Measurements from ENCODE around the gene SND1. TPM values are rescaled to one million over a fixed set of nuclear protein-coding genes. Genes with fewer than 3 reads are reported as not detected.

The SND1 gene
- total RNA-seq, 2 donors from 2014 or later = 108 to 123 TPM

- intact Hi-C loops (cut with DNase I, micrococcal nuclease) = no loop called here
- DNase-seq (no peak), ATAC-seq (no peak)
Measured at GRCh38 chr7:128005759-128006159, 353.8 kb downstream of the SND1 start.

GRCh38 chr7:128006550-128007302 is 354.7 kb downstream of the SND1 start:
- no peak for ATAC-seq

DNA sequence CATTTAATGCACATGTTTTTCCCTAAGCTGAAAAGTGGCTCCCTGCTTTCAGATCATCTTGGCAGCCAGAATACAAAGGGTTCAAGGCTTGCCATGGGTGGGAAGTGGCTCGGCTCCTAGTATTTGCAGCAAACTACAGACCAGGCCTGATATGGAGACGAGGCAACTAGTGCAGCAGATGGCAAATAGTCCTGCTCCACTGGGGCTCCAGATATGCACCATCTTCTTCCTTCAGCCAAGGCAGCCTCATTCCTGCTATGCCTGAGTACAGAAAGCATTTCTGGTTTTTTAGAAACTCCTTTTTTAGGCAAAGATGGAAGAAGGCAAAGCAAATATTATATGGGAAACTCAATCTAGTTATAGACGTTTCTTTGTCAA is 355.3 kb downstream of the SND1 start:
- intact Hi-C loops (cut with DNase I, micrococcal nuclease) = no loop called here
- ATAC-seq = no peak
- DNase-seq = no peak

More at GRCh38 chr7:128006550-128007302, 354.7 kb downstream of the SND1 start:
- intact Hi-C loops (cut with DNase I, micrococcal nuclease) = no loop called here
- no peak for DNase-seq

GRCh38 chr7:128008141-128008540 is 356.1 kb downstream of the SND1 start:
- intact Hi-C loops (cut with DNase I, micrococcal nuclease) = no loop called here
- ATAC-seq (no peak), DNase-seq (no peak)

DNA sequence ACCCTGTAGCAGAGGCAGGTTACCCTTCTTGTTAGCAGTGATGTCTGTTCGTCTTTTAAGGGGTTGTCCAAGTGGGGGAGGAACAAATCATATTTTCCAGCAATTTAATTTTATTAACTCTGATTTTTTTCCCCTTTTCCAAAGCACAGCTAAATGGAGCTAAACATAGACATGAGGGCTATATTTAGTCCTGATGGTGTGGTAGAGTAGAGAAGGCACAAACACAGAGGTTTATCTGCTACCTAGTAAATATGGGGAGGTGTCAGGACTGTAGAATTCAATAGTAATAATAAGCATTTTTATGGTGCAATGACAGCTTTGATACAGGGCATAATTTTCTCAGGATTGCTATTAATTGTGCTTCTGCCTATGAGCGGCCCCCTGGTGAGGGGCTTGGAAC is 356.8 kb downstream of the SND1 start:
- intact Hi-C loops (cut with DNase I, micrococcal nuclease) = no loop called here
- no peak for ATAC-seq
- DNase-seq = no peak

DNA sequence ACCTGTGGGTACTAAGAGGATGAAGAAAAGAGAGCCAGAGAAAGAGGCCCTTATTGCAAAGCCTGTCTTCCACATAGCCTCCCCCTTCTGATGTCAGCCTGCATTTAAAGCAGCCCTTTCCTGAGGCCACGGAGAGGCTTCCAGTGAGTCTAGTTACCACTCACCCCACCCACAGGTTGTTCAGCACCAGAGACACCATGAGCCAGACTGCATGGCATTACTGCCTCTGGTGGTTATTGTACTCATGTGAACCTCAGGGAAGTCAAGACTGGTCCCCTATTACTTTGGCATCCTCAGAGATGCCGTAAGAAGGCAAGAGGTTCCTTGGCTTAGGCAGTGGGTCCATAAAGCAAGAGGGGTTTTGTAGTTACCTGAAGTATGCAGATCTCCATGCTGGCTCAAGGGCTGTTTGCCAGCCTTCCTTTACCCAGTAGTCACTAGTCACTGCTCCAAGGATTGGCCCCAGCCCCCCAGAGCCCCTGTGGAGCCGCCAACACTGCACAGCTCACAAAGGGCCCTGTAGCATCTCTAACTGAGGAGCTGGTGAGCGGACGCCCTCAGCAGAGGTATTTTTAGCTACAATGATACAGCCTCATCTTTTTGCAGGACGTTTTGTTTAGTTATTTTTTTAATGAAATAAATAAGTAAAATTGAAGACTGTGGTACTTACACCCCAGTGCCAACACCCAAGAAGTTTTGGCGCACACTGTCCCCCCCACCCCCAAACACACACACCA is 358.6 kb downstream of the SND1 start:
- peak; percentile 46 for ATAC-seq
- DNase-seq = no peak
- intact Hi-C loops (cut with DNase I, micrococcal nuclease) = no loop called here

DNA sequence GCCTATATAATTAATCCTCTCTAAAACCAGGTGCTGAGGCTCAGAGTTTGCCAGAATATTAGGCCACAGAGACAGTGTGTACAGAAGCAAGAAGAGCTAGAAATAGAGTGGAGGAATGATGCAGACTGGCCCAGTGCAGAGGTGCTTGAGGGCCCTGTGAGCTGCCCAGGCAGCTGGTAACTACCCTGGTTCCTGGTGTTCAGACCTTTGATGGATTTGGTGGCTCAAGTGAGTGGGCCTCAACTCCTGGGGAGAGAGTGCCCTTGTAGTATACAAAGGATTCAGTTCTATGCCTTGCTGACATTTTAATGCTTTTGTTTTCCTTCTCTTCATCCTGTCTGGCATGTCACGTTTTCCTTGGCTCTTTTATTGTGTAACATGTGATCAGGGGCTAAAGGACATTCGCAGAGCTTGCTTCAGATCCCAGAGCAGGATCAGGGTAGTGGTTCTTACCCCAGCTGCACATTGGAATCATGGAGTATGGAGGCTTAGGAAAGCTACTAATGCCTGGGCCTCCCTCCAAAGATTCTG is 359.2 kb downstream of the SND1 start:
- ATAC-seq (peak; percentile 51), DNase-seq (no peak)
- intact Hi-C loops (cut with DNase I, micrococcal nuclease) = no loop called here

- DNase-seq (no peak), ATAC-seq (no peak)
- intact Hi-C loops (cut with DNase I, micrococcal nuclease) = no loop called here
Measured at GRCh38 chr7:128014811-128015210, 362.8 kb downstream of the SND1 start.

DNA sequence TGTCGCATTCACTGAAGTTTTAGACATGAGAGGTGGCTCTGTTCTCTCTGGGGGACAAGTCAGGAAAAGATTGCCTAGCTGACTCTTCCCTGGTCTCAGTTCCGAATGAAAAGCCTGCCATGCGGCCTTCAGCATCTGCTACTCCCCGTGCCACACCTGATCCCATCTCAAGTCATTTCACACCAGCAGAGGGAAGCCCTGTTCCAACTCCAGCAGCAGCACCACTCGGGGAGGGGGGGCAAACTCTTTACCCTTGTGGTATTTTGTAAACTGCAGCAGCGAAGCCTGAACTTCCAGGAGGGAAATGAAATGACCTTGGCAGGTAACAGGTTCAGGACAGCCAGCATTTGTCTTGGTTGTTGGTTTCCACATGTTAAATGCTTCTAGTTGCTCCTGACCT is 365.5 kb downstream of the SND1 start:
- no peak for DNase-seq
- no peak for ATAC-seq
- intact Hi-C loops (cut with DNase I, micrococcal nuclease) = no loop called here

- ATAC-seq (peak; percentile 73), DNase-seq (no peak)
- intact Hi-C loops (cut with DNase I, micrococcal nuclease) = no loop called here
Measured at GRCh38 chr7:128017862-128018845, 366.2 kb downstream of the SND1 start.

- no peak for ATAC-seq
- no peak for DNase-seq
- intact Hi-C loops (cut with DNase I, micrococcal nuclease) = no loop called here
Measured at GRCh38 chr7:128019288-128019687, 367.3 kb downstream of the SND1 start.

DNA sequence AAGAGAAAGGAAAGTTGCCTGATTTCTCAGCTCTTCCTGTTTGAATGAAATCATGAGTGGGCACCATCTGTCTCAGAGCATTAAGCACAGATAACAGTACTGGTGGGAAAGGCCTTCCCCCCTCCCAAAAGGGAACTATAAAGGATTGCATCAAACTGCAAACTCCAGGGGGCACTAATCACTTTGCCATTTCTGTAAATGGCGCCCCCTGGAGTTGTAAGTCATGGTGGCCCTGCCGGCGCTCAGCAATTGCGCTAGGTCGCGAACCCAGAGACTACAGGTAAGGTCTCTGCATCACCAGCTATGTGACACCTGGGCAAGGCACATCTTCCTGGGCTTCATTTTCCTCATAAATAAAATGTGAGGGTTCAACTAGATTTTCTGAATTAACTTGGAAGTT is 368.2 kb downstream of the SND1 start:
- DNase-seq (no peak), ATAC-seq (no peak)
- intact Hi-C loops (cut with DNase I, micrococcal nuclease) = no loop called here

DNA sequence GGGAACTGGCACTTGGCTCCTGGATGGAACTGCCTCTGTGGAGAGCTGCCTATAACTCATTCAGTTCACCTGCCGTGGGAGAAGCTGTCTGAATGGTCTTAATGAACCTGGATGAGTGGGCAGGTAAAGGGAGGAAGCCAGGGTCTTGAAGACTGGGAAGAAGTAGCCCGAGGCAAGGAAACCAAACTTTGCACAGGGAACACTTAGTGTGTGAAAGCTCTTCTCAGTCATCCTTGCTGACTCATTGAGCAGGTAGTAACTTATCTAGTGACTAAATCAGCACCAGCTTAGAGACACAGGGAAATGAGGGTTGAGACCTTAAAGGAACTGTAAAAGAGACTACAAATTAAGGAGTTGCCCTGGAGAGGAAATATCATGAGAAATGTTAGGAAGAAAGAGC is 369.4 kb downstream of the SND1 start:
- ATAC-seq (no peak), DNase-seq (no peak)
- intact Hi-C loops (cut with DNase I, micrococcal nuclease) = no loop called here

DNA sequence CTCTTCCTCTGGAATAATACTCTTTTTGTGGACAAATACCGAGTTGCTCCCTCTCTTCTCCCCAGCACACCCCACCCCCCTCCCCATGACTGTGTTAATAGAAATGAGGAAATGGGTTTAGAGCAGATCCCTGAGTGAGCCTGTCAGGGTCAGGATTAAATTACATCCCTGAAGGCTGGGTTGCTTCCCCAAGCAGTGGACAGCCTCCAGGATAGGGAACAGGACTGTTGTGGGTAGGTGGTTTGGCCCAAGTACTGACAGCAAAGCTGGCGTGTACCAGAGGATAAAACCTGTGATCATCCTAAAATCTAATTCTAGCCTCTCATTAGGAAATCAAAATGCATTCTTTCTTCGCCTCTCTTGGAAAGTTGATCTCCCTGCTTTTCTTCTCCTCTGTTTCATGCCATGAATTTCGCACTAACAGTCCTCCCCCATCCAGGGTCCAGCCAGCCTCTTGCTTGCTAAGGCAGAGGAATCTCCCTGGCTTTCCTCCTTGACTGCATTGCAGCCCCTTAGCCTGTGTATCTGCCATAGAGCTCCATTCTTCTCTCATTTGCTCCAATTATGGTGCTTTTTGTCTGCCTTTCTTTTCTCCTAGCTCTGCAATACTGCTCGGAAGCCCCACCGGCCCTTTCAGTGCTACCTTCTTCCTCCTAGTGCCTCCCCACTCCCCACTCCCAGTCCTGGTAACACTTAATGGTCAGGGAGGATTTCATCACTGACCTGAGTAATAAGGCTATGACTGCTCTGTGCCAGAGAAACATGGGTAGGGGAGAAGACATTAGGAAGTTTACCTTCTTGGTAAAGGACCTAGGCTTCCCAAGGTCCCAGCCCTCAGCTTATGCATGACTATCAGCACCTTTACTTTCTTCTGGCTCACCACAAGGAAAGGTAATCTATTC is 370.9 kb downstream of the SND1 start:
- intact Hi-C loops (cut with DNase I, micrococcal nuclease) = no loop called here
- no peak for ATAC-seq
- DNase-seq = no peak

GRCh38 chr7:128024151-128024550 is 372.2 kb downstream of the SND1 start:
- DNase-seq (no peak), ATAC-seq (no peak)
- intact Hi-C loops (cut with DNase I, micrococcal nuclease) = no loop called here

DNA sequence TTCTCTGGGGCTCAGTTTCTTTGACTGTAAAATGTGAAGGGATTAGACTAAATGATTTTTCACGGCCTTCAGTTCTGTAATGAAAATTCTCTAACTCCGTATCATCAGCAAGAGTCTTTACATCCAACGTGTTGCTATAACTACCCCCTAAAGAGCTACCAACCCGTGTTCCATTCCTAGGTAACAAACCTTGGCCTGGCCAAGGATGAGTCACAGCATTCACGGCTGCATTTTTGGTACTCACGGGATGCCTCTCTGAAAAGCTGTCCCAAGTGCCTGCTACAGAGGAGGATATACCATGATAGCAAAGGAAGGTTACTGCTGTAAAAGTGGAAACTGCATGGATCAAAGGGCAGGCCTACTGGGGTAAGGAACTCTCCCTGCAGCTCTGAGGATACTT is 373.4 kb downstream of the SND1 start:
- DNase-seq = no peak
- intact Hi-C loops (cut with DNase I, micrococcal nuclease) = no loop called here
- peak; percentile 34 for ATAC-seq

GRCh38 chr7:128025819-128026218 is 373.8 kb downstream of the SND1 start:
- no peak for DNase-seq
- intact Hi-C loops (cut with DNase I, micrococcal nuclease) = no loop called here
- ATAC-seq = no peak

DNA sequence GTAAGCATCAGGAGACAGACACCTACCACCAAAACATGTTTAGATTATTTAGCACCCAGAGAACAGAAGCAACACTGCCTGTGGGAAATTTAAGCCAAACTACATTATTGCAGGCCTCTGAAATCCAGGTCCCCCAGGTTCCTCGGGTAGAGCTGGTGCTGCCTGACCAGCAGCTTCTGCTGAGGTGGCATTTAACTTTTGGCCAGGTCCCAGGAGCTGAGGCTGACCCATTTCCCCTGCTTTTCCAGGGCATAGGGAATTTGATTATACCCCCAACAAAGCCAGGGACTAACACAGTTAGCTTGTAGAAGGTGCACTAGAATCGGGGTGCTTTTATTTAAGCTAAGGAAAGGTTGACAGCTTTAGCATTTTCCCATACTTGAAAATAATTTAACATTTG is 374.6 kb downstream of the SND1 start:
- no peak for DNase-seq
- intact Hi-C loops (cut with DNase I, micrococcal nuclease) = no loop called here
- no peak for ATAC-seq
